A673 (cell line): ENCODE results near the gene C9orf50.

Experiments used
- CTCF ChIP-seq: fragments of 300-800, 200-600 bp; sonication (generic); conservative IDR thresholded peaks from 2 replicates; pipeline ENCODE4 v1.5.1; 2017; ENCODE audit warnings: low read depth, mild to moderate bottlenecking, antibody characterized with exemption, low read length, moderate library complexity, mixed read lengths
- EZH2 ChIP-seq: fragments of 200-600 bp; sonication (generic); IDR thresholded peaks from 2 replicates; pipeline ENCODE4 v1.6.1; 2017; ENCODE audit warnings: borderline replicate concordance, low read depth, mild to moderate bottlenecking, mixed read lengths, antibody characterized with exemption, low read length; ENCODE audit not compliant: poor library complexity, severe bottlenecking

- no peak for TF ChIP-seq CTCF
- no peak for TF ChIP-seq EZH2
These were observed 40.5 kb downstream of the C9orf50 start for GRCh38 chr9:129580211-129580915.
